GM19372 (cell line): ENCODE measurements around the gene ZBTB16.

Experiments
- ATAC-seq: cut with Tn5 transposase; IDR thresholded peaks from one replicate; pipeline ENCODE4 v1.9.1; 2021; ENCODE audit warnings: mild to moderate bottlenecking, low read depth, moderate library complexity; ENCODE audit not compliant: unreplicated experiment

The ZBTB16 gene

DNA sequence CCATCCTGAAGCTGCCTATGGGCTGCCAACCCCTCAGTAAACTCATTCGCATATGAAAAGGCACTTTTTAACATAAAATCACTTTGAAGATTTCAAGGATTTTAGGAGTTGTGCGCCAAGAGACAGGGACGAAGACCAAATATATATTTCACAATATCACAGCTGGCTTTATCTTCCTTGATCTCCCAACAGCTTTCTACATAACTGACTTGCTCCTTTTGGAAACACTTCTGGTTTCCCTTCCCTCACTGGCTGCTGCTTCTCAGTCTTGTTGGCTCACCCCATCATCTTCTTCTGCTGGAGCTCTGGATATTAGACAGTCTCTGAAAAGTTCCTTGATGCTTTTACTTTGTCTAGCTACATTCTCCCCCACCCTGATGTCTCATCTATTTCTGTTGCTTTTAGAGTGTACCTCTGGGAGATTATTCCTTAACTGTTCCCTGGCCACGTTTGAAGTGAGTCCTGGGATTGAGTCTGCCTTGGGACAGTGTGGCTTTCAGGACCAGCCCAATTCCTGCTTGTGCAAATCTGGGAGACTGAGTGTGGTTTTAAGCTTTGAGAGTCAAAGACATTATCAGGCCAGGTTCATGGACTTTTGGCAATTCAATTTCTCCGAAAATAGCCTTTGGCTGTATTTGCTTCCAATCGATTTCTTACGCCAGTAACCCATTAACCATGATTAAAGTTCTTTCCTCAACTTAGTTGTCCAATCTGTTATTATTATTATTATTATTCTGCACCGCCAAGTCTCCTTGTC is 205.8 kb downstream of the ZBTB16 start:
- no peak for ATAC-seq

DNA sequence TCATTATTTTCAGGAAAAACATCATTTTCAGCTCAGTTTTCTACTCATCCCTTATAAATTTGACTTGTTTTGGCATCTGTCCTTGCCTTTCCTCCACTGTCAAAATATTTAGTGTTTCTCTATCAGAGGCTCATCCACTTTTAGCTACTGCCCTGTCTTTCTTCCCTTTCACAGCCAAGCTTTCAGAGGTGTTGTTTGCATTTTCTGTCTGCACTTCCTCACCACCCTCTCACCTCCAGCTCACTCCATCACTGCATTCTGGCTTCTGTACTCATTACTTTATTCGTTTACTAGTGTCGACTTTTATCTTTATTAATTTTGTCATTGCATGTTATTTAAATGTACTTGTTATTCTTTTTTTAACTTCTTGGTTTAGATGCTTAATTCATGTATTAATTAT is 210.0 kb downstream of the ZBTB16 start:
- ATAC-seq = no peak

DNA sequence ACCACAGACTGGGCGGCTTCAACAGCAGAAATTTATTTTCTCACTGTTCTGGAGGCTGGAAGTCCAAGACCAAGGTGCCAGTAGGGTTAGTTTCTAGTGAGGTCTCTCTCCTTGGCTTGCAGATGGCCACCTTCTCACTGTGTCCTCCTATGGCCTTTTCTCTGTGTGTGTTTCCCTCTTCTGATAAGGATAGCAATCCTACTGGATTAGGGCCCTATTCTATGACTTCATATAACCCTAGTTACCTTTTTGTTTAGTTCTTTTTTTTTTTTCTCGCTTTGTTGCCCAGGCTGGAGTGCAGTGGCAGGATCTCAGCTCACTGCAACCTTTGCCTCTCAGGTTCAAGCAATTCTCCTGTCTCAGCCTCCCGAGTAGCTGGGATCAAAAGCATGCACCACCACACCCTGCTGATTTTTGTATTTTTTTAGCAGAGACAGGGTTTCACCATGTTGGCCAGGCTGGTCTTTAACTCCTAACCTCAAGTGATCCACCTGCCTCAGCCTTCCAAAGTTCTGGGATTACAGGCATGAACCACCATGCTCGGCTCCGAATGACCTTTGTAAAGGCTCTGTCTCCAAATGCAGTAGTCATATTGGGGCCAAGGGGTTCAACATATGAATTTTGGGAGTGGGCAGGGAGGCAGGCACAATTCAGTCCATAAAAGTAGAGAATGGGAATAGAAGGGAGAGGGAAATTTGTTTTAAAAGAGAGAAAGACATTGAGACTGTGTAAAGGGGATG is 211.2 kb downstream of the ZBTB16 start:
- no peak for ATAC-seq

DNA sequence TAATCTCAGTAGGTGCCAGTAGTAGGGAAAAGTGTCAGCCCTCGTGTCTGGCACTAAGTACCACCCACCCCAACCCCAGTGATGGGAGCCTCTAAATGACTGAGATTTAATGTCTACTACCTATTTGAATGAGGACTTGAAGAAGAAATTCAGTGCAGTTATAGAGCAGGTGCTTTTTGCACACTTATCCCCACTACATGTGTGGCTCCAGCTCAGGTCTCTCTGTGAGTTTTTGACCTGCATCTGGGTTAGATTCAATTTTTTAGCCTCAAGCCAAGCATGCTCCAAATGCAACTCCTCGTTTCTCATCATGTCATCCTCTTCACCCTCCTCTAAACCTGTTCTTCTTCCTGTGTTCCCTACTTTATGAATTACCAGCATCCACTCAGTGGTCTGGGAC is 211.8 kb downstream of the ZBTB16 start:
- ATAC-seq = no peak

DNA sequence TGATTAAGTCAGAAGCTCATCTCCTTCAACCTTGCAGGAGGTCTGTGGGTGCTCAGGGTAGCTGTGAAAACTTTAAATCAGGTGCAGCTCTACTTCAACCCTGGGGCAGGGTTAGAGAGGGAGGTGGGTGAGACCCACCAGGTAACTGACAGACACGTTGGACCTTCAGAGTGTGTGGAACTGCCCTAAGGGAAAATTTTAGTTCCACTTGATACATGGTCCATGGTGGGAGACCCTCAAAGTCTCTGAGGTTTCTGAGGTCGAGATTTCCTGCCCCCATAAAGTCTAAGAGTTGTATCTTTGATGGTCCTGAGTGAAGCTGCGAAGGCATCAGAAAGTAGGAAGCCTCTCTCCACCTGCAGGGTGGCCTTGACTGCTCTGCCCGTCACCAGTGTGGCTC is 212.8 kb downstream of the ZBTB16 start:
- no peak for ATAC-seq

DNA sequence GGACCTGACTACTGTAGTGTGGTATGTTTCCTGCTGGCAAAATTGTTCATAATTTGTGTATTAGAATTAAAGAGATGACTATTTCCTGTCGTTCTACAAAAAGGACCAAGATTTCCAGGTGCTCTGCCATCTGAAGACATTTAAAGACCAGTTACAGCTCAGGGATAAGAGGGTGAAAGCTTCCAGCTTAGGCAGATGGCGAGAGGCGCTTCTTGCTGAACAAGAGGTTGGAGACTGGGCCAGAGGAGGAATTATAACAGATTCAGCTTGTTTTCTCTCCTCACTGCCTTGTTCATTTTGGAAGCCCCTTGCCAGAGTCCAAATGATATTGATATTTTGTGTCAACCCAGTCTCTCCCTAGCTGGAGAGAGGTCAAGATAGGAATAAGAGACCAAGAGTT is 213.6 kb downstream of the ZBTB16 start:
- no peak for ATAC-seq

DNA sequence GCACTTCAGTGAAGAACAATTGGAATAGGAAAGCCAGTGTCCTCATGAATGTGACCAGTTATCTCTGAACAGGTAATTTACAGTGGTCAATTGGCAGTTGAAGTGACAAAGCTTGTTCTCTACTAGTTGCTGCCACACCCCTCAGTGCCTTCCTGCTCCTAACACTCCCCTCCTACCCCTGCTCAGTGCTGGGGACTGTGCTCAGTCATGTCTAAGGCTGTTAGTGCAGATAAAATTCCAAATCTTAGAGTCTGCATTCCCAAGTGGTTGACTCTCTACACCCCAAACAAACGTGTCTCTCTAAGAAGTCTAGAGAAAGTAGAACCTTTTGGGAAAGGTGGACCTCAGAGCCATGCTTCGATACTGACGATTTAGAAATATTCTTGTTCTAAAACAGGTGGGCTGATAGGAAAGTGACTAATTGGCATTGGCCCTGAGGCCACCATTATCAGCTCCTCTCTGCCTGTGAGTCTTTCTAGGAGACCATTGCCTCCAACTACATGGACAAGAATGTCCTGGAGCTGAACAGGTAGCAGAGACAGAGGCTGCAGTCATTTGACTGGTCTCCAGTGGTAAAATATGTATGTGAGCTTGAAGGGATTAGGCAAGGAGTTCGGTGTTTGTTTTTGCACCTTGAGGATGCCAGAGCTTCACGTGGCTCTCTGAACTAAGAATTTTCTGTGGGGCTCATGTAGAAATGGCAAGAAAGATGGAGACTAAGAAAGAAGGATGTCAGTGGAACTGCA is 214.6 kb downstream of the ZBTB16 start:
- ATAC-seq = no peak

DNA sequence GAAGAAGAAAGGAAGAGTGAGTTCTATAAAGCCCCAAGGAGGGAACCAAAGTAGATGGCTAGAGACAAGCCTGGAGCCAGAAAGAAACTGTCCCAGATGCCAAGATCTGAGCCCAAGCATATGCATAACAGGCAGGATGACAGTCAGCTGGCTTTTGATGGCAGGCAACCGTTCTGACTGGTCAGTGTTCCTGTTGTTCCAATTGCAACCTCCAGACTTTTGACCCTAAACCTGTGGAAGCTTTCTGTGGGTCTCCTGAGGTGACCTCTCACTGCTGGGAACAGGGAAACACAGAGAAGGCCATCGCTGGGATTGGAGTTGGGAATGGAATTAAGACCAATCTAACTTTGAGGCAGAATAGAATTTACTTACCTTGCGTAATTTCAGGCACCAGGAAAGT is 215.1 kb downstream of the ZBTB16 start:
- ATAC-seq = no peak

DNA sequence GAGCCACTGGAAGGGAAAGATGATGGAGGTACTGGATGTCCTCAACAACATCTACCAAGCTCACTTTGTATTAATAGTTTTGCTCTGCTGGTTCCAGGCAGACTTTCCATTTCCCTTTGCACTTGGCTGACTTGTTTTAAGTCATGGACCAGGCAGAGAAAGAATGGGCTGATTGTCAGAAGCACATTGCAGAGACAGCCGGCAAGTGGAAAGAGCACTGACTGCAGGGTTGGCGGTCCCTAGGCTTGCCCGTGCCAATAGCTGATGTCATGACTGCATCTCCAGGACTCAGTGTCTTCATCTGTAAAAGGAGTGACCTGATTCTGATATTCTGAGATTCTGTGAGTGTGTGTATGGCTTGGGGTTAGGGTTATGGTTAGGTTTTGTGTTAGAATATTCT is 215.8 kb downstream of the ZBTB16 start:
- ATAC-seq = no peak

DNA sequence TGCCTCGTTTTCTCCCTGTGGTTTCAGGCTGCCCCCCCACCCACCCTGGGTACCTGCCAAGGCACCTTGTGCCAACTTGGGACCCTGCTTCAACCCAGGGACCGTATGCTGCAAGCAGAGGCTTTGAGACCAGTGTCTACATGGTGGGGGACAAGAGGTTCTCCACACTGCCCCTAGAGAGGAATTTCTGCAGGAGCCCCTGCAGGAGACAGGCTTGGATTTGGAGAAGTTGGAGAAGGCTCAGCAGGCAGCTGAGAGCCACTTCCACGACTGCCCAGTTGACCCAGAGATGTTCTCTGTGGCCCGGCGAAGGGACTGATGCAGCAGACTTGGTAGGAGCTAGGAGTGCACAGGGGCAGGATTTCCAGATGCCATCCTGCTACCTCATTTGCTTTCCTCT is 216.6 kb downstream of the ZBTB16 start:
- no peak for ATAC-seq

DNA sequence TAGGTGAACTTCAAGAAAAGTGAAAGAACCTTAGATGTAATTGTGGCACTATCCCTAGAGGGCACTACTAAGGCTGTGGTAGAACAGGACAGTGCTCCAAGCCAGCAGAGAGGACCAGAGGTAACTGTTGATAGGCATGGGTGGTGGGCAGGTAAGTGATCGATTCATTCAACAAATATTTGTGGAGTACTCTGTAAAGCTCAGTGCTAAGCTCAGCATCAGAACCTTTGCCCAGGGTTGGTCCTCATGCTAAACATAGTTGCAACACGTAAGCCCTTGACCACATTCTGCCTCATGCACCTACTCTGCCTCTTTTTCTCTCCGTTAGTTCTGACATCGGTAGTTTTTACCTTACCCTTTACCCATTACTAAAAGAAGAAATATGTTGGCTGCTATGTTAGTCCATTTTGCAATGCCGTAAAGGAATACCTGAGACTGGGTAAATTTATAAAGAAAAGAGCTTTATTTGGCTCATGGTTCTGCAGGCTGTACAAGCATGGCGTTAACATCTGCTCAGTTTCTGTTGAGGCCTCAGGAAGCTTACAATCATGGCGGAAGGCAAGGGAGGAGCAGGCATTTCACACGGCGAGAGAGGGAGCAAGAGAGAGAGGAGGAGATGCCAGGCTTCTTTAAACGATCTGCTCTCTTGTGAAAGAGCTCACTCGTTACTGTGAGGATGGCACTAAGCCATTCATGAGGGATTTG is 218.3 kb downstream of the ZBTB16 start:
- no peak for ATAC-seq

DNA sequence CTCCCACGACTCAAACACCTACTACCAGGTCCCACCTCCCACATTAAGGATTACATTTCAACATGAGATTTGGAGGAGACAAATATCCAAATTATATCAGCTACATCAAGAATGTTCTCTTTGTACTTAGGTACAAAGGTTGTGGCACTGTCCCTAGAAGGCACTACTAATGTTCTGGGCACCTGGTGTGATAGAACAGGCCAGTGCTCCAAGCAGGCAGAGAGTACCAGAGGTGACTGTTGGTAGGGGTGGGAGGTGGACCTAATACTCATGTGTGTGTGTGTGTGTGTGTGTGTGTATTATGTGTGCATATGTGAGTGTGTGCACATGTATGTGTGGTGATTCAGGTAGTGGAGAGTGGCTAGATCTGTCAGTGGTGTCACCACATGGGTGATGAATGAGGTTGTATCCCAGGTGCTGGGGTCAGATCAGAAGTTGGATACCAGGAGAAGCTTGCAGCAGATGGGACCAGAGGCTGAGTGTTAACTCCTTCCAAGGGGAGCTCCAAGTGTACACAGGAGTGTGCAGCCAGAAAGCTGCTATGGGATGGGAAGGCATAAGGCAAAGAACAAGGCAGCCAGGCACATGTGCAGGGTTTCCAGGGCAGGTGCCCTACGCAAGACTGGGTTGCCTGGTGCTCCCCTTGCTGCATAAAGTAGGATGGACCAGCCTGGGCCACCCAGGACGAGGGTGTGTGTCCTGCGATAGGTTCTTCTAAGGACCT is 219.0 kb downstream of the ZBTB16 start:
- no peak for ATAC-seq

DNA sequence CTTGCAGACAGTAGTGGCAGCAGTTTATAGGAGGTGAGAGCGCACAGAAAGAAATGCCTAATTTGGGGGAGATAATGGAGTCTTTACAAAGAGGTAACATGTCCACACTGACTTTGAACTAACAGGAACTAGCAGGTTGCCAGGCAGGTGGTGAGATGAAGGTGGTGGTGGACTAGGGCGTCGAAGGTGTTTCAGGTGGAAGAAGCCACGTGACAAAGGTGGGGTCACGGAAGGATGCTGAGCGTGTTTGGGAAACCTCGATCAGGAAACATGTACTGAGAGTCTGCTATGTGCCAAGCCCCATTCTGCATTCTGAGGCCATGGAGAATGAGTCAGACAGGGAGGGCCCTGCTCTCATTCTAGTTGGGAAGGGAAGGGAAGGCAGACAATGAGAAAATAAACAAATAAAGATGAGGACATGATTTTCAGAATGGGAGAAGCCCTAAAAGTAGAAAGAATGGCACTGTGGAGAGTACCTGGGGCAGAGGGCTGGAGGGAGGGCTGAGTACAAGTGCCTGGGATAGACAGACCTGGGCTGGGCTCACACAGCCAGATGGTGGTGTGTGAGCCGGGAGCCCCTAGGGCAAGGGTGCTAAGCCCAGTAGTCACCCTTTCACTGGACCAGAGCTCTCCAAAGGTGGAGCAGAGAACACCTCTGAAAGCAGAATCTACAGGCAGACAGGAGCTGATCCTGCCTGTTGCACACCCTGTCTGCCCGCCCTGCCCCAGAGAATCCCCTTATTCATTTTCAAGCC is 220.5 kb downstream of the ZBTB16 start:
- no peak for ATAC-seq

DNA sequence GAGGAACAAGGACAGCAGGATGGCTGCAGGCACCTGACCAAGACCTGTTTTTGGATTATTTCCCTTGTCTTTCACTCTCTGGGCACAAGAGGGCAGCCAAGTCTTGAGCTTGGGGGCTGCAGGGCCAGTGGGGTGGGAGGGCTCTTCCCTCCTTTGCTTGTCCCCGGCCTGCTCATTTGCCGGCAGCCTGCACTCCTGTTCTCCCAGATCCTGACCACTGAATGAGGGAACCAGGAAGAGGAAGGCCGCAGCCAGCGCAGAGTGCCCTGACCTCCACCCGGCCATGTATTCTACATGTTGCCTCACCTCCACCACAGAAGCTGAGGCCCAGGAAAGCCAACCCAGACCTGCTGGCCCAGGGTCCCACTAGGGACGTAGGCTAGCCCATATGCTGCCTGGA is 221.2 kb downstream of the ZBTB16 start:
- ATAC-seq = no peak

DNA sequence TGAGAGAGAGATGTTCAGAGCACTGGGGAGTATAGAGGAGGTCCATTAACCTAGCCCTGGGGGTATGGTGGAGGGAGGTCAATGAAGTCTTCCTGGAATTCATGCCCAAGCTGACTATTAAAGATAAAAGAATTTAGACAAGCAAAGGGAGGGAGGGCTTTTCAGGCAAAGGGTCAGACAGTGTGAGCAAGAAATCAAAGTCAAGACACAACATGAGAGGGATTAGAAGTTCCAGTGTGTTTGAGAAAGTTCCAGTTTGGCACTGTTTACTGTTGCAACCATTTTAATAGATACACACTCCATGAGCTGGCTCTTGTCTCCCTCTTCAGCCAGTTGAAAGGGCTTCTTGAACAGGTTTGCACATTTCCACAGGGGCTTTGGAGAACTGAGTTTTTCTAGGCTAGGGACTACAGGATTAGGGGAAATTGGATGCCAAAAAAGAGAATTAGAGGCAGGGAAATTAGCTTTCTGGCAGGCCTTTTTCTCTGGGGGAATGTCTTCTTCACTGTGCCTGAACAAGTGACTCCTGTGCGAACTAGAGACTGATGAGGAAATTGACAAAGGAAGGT is 222.0 kb downstream of the ZBTB16 start:
- no peak for ATAC-seq

DNA sequence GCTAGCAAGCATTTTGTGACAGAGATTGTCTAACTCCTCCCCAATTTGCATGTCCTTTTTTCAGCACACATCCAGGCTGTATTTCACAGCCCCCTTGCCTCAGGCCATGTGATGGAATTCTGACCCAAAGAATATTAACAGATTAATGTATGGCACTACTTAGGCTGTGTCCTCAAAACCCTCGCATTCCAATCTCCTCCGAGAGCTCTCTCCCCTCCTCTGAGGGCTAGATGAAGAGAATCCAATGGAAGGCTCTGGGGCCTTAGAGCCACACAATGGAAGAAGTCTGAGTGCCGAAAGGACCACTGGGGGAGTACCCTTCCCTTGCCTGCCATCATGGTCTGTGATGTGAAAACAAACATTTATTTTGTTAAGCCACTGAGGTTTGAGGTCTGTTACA is 223.0 kb downstream of the ZBTB16 start:
- no peak for ATAC-seq

DNA sequence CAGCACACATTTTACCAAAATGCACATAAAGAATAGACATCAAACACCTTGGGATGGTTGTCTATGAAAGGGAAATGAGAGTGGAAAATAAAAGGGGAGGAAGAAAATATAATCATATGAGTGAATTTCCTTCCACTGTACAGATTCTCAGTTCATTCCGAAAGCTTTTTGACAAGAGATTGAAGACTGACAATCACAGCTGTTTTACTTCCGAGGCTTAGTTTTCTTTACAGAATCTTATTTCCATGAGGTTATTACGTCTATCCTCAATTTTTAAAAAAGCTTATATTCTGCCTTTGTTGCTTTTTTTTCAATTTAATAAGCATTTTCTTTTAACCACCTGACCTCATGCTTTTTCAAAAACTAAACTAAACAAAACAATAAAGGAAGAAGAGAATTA is 223.9 kb downstream of the ZBTB16 start:
- ATAC-seq = no peak

DNA sequence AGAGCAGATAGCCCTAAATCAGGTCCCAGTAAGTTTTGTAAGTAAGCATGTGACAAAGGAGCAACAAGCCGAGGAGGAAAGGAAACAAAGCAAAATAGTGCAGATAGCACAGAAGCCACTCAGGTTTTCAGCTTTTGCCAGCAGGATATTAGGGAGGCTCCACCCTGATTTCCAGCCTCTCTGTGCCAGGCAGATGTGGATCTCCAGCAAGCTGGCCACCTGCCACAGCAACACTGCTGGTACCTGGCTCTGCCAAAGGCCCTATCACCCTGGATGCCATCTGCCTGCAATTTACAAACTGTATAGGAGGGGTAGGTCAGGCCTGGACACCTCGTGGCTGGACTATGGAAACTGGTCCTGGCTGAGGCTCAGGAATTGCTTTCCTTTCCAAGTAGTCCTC is 224.5 kb downstream of the ZBTB16 start:
- no peak for ATAC-seq

DNA sequence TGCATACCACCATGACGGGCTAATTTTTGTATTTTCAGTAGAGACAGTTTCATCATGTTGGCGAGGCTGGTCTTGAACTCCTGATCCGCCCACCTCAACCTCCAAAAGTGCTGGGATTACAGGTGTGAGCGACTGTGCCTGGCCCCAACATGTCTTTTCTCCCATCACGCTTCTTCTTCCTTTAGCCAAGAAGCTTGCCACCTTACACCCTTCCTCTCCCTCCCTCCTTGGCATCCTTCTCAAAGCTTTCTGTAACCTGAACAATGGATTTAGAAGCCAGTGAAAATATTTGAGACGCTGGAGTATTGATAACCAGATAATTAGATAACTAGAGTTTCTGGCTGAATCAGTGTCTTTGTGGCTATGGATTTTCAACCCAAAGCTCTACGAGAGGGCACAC is 225.4 kb downstream of the ZBTB16 start:
- no peak for ATAC-seq
